HG03571 (cell line): ENCODE measurements around the gene GLRA1.
"Not testable (repeated sequence)": the region's sequence is repeated elsewhere in the genome, so short reads cannot be mapped to it uniquely, and the experiment has no call there.

Experiments
- ATAC-seq: cut with Tn5 transposase; IDR thresholded peaks from one replicate; pipeline ENCODE4 v1.9.1; 2021; ENCODE audit not compliant: unreplicated experiment

GLRA1 gene

GRCh38 chr5:151886546-151887275 lies 37.9 kb downstream of the GLRA1 start:
- ATAC-seq = no peak

- ATAC-seq = no peak
These were observed 39.3 kb downstream of the GLRA1 start for GRCh38 chr5:151885138-151885908.

GRCh38 chr5:151881621-151882225 lies 42.9 kb downstream of the GLRA1 start:
- ATAC-seq = no peak

- ATAC-seq = no peak
These were observed 44.3 kb downstream of the GLRA1 start for GRCh38 chr5:151880324-151880723.

- no peak for ATAC-seq
These were observed 51.0 kb downstream of the GLRA1 start for GRCh38 chr5:151873701-151874100.

GRCh38 chr5:151872701-151873100 lies 52.0 kb downstream of the GLRA1 start:
- ATAC-seq = no peak

GRCh38 chr5:151870820-151871219 lies 53.8 kb downstream of the GLRA1 start:
- no peak for ATAC-seq

- ATAC-seq = no peak
These were observed 54.4 kb downstream of the GLRA1 start for GRCh38 chr5:151870271-151870670.

GRCh38 chr5:151869843-151870242 lies 54.8 kb downstream of the GLRA1 start:
- ATAC-seq = no peak

GRCh38 chr5:151868451-151868850 lies 56.2 kb downstream of the GLRA1 start:
- ATAC-seq = no peak

GRCh38 chr5:151864061-151864748 lies 60.4 kb downstream of the GLRA1 start:
- no peak for ATAC-seq

- ATAC-seq = no peak
These were observed 61.1 kb downstream of the GLRA1 start for GRCh38 chr5:151863566-151863965.

GRCh38 chr5:151862811-151863472 lies 61.7 kb downstream of the GLRA1 start:
- ATAC-seq = no peak

GRCh38 chr5:151860867-151861266 lies 63.8 kb downstream of the GLRA1 start:
- not testable (repeated sequence) for ATAC-seq

GRCh38 chr5:151856861-151857260 lies 67.8 kb downstream of the GLRA1 start:
- ATAC-seq = no peak

- ATAC-seq = no peak
These were observed 69.0 kb downstream of the GLRA1 start for GRCh38 chr5:151855701-151856100.

GRCh38 chr5:151847871-151848270 lies 76.8 kb downstream of the GLRA1 start:
- no peak for ATAC-seq

GRCh38 chr5:151846765-151847164 lies 77.9 kb downstream of the GLRA1 start:
- no peak for ATAC-seq

GRCh38 chr5:151832843-151833242 lies 91.8 kb downstream of the GLRA1 start:
- ATAC-seq = not testable (repeated sequence)

GRCh38 chr5:151829370-151829769 lies 95.3 kb downstream of the GLRA1 start:
- ATAC-seq = no peak

GRCh38 chr5:151825445-151825844 lies 99.2 kb downstream of the GLRA1 start:
- ATAC-seq = no peak
